ENCODE results near the gene EIF3J.

Gene EIF3J

DNA sequence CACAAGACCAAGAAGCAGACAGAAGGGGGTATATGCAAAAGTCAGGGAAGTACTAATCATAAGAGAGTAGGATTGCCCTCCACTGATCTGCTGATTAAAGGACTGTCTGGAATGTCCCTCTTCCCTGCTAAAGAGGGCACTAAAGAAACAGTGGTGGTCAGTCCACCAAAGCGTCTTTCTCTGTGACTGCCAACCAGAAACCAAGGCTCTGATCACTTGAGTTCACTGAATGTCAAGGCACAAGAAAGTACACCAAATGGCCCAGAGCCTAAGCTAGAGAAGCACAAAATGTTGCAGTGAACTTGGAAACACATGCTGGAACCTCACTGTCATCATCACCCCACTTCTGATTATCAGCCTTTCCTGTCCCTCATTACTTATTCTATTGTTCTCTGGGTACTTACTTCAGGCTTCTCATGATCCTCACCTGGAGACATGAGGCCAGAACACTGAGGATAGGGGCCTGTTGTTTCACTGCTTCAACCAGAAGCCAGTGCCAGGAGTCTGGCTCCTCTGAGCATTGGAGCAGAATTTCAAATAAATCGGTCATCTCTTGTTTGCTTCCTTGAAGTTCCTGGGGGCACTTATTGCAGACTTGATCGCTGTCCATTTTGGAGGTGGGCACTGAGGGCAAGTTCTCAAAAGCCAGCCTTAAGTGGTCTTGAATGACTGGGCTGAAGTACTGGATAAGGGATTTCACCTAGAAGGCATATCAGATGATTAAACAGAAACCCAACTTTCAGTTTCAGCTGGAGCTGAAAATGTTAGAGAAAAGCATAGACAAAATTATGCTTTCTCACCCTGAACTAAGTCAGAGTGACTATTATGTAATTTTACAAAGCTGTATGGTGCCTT lies 58.9 kb downstream of the EIF3J start:
- no peak for DNase-seq

DNA sequence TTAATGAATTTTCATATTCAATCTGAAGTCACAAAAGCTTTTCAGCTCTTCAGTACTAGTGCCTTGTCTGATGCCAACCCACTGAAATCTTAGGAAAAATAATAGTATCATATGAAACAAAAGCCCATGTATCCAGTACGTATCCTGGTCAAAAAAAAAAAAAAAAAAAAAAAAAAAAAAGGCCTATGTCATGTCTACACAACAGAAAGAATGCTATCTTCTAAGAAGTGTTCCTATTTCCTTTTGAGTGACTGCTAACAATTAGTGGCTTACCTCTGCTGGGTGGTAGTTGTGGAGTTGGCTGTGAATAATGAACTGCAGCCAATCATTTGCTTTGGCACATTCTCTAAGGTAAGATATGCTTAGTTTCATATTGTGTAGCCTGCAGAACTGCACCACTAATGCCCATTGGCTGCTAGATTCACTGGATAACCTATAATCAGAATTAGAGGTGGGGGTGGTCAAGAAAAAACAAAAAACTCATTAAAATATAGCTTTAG lies 59.6 kb downstream of the EIF3J start:
- no peak for DNase-seq

DNA sequence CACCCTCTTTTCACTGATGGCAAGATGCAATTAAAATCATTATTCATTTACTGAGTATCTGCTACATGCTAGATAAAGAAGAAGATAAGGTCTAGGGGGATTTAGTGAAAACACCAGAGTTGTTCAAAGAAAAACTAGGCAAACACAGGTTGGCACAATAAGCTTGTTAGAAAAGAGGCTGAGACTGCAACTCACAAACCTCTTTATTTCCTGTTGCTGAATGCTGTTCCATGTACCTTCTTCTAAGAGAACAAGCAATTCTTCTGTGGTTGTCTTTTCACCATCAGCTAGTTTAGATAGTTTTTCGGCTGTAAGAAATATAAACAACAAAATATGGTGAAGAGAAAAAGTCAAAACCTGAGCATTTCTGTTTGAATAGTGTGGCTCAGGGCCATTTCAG lies 61.1 kb downstream of the EIF3J start:
- DNase-seq = no peak

GRCh38 chr15:44598892-44599291 lies 61.9 kb downstream of the EIF3J start:
- no peak for DNase-seq

- DNase-seq = no peak
Observed at GRCh38 chr15:44603126-44603525, 66.2 kb downstream of the EIF3J start.

DNA sequence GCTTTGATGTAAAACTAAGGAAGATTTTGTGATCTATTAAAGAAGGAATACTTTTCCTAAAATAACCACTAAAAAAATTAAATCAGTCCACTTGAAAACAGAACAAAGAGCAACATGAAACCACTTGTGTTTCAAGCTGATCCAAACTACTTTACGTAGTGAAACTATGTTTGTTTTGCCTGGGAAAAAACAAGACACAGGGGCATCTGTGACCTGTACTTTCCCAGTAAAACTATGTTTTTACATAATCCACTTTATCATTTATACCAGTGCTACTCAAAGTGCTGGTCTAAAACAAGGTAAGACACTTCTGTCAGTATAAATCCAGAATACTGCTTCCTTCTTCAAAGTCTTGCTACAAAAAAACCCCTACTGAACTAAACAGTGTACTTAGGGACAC lies 69.8 kb downstream of the EIF3J start:
- no peak for DNase-seq

Data from CD4-positive, alpha-beta T cell treated with Interferon gamma for 1 hour (primary cell).